Measurements from ENCODE around the gene PKD1L1.

DNA sequence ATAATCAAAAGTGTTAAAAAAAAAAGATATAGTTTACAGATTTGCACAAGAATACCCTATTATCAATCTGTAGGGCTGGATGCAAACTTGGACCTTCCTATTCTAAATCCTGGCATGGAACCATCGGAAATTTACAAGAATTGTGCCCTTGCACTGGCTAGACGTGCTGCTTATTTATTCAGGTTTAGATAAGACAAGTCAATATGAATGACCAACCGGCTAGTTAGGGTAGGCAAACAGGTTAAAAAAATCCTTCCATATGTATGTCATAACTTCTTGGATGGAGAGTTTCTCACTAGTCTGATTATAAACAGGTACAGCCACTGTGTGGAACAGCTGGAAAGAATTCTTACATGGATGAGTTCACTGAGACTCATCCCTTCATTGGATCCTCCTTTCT lies 41.4 kb downstream of the PKD1L1 start:
- TF ChIP-seq, protein P1, sequence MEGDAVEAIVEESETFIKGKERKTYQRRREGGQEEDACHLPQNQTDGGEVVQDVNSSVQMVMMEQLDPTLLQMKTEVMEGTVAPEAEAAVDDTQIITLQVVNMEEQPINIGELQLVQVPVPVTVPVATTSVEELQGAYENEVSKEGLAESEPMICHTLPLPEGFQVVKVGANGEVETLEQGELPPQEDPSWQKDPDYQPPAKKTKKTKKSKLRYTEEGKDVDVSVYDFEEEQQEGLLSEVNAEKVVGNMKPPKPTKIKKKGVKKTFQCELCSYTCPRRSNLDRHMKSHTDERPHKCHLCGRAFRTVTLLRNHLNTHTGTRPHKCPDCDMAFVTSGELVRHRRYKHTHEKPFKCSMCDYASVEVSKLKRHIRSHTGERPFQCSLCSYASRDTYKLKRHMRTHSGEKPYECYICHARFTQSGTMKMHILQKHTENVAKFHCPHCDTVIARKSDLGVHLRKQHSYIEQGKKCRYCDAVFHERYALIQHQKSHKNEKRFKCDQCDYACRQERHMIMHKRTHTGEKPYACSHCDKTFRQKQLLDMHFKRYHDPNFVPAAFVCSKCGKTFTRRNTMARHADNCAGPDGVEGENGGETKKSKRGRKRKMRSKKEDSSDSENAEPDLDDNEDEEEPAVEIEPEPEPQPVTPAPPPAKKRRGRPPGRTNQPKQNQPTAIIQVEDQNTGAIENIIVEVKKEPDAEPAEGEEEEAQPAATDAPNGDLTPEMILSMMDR (tag by site-specific recombination; IDR thresholded peaks at IDR 0.05), result no peak
- TF ChIP-seq ZNF549 (tag by site-specific recombination; IDR thresholded peaks at IDR 0.05) (no peak), HOXD13 (CRISPR knock-in tag; IDR thresholded peaks at IDR 0.05; ENCODE audit: borderline replicate concordance) (no peak), ZNF48 (tag by site-specific recombination; IDR thresholded peaks at IDR 0.05) (no peak), ZNF660 (tag by site-specific recombination; IDR thresholded peaks at IDR 0.05) (no peak), ZNF266 (tag by site-specific recombination; IDR thresholded peaks at IDR 0.05; ENCODE audit: low read depth) (no peak), ZNF175 (tag by site-specific recombination; IDR thresholded peaks at IDR 0.05) (no peak)
- TF ChIP-seq, protein P2, sequence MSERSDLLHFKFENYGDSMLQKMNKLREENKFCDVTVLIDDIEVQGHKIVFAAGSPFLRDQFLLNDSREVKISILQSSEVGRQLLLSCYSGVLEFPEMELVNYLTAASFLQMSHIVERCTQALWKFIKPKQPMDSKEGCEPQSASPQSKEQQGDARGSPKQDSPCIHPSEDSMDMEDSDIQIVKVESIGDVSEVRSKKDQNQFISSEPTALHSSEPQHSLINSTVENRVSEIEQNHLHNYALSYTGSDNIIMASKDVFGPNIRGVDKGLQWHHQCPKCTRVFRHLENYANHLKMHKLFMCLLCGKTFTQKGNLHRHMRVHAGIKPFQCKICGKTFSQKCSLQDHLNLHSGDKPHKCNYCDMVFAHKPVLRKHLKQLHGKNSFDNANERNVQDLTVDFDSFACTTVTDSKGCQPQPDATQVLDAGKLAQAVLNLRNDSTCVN (tag by site-specific recombination; optimal IDR thresholded peaks at IDR 0.05), result no peak
- TF ChIP-seq, protein P3, sequence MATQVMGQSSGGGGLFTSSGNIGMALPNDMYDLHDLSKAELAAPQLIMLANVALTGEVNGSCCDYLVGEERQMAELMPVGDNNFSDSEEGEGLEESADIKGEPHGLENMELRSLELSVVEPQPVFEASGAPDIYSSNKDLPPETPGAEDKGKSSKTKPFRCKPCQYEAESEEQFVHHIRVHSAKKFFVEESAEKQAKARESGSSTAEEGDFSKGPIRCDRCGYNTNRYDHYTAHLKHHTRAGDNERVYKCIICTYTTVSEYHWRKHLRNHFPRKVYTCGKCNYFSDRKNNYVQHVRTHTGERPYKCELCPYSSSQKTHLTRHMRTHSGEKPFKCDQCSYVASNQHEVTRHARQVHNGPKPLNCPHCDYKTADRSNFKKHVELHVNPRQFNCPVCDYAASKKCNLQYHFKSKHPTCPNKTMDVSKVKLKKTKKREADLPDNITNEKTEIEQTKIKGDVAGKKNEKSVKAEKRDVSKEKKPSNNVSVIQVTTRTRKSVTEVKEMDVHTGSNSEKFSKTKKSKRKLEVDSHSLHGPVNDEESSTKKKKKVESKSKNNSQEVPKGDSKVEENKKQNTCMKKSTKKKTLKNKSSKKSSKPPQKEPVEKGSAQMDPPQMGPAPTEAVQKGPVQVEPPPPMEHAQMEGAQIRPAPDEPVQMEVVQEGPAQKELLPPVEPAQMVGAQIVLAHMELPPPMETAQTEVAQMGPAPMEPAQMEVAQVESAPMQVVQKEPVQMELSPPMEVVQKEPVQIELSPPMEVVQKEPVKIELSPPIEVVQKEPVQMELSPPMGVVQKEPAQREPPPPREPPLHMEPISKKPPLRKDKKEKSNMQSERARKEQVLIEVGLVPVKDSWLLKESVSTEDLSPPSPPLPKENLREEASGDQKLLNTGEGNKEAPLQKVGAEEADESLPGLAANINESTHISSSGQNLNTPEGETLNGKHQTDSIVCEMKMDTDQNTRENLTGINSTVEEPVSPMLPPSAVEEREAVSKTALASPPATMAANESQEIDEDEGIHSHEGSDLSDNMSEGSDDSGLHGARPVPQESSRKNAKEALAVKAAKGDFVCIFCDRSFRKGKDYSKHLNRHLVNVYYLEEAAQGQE (tag by site-specific recombination; IDR thresholded peaks at IDR 0.05), result no peak
- TF ChIP-seq, protein P4, sequence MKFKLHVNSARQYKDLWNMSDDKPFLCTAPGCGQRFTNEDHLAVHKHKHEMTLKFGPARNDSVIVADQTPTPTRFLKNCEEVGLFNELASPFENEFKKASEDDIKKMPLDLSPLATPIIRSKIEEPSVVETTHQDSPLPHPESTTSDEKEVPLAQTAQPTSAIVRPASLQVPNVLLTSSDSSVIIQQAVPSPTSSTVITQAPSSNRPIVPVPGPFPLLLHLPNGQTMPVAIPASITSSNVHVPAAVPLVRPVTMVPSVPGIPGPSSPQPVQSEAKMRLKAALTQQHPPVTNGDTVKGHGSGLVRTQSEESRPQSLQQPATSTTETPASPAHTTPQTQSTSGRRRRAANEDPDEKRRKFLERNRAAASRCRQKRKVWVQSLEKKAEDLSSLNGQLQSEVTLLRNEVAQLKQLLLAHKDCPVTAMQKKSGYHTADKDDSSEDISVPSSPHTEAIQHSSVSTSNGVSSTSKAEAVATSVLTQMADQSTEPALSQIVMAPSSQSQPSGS (tag by site-specific recombination; IDR thresholded peaks at IDR 0.05; ENCODE audit: low read depth), result no peak

Data from HEK293 (cell line).